Stimulated activated CD8-positive, alpha-beta memory T cell treated with anti-CD3 and anti-CD28 coated beads, Interleukin-15, amount 100 ng/mL, for 48 hours (primary cell): ENCODE results near the gene MBD2.
"Not testable (repeated sequence)": the region's sequence is repeated elsewhere in the genome, so short reads cannot be mapped to it uniquely, and the experiment has no call there.

Experiments used
- DNase-seq, 2 donors: peaks; one replicate each; pipeline ENCODE4 v3.0.0-alpha.2; 2020; ENCODE audit warnings: low read depth in 2 of 2

MBD2 gene

GRCh38 chr18:54238173-54238936 lies 13.9 kb upstream of the MBD2 start:
- DNase-seq, result no peak

GRCh38 chr18:54235871-54236270 lies 11.4 kb upstream of the MBD2 start:
- DNase-seq, result no peak

GRCh38 chr18:54233747-54234146 lies 9.3 kb upstream of the MBD2 start:
- no peak for DNase-seq

- no peak for DNase-seq
Observed at GRCh38 chr18:54233228-54233625, 8.8 kb upstream of the MBD2 start.

- DNase-seq, result no peak
Observed at GRCh38 chr18:54232485-54233227, 8.2 kb upstream of the MBD2 start.

GRCh38 chr18:54229421-54230059 lies 5.1 kb upstream of the MBD2 start:
- DNase-seq, result peak; percentile 15 to 24

- DNase-seq, result no peak
Observed at GRCh38 chr18:54228364-54228763, 3.9 kb upstream of the MBD2 start.

GRCh38 chr18:54223568-54224241 lies 764 bp downstream of the MBD2 start:
- DNase-seq, result peak; percentile 15 to 34

GRCh38 chr18:54222922-54223567 lies 1.4 kb downstream of the MBD2 start:
- peak; percentile 7 to 16 for DNase-seq

- no peak for DNase-seq
Observed at GRCh38 chr18:54220406-54220805, 4.1 kb downstream of the MBD2 start.

GRCh38 chr18:54218803-54219202 lies 5.7 kb downstream of the MBD2 start:
- not testable (repeated sequence) for DNase-seq

GRCh38 chr18:54218299-54218698 lies 6.2 kb downstream of the MBD2 start:
- no peak for DNase-seq

- DNase-seq, result no peak
Observed at GRCh38 chr18:54217624-54218023, 6.8 kb downstream of the MBD2 start.

- DNase-seq, result no peak
Observed at GRCh38 chr18:54215069-54215468, 9.4 kb downstream of the MBD2 start.

- no peak for DNase-seq
Observed at GRCh38 chr18:54210463-54210862, 14.0 kb downstream of the MBD2 start.

GRCh38 chr18:54209471-54210180 lies 14.8 kb downstream of the MBD2 start:
- DNase-seq, result no peak

GRCh38 chr18:54206447-54206846 lies 18.0 kb downstream of the MBD2 start:
- DNase-seq, result no peak

GRCh38 chr18:54205959-54206358 lies 18.5 kb downstream of the MBD2 start:
- DNase-seq, result no peak

- not testable (repeated sequence) for DNase-seq
Observed at GRCh38 chr18:54205448-54205847, 19.0 kb downstream of the MBD2 start.

- DNase-seq, result no peak
Observed at GRCh38 chr18:54204883-54205282, 19.6 kb downstream of the MBD2 start.

- DNase-seq, result no peak
Observed at GRCh38 chr18:54203914-54204313, 20.6 kb downstream of the MBD2 start.
